Kidney (tissue), 14 donors: ENCODE measurements around the gene ZNF18. TPM values are rescaled to one million over a fixed set of nuclear protein-coding genes. Genes with fewer than 3 reads are reported as not detected.

Experiments
- DNase-seq, 5 donors: peaks; one replicate each; pipeline ENCODE4 v3.0.0-alpha.2; 2013 to 2020
- FAIRE-seq: peaks from 2 replicates; lab custom pipeline; 2012; peaks lifted over from hg19 to GRCh38; lab: Jason Lieb, UNC
- H3K27ac ChIP-seq, 2 donors: one replicate each; pipeline ENCODE4 v1.7.0; 2013; ENCODE audit warnings: low read depth in 2 of 2, low read length in 2 of 2, inconsistent platforms in 1 of 2
- H3K27me3 ChIP-seq: one replicate; pipeline ENCODE4 v1.7.1; 2013; ENCODE audit warnings: low read length, inconsistent platforms; ENCODE audit not compliant: control insufficient read depth, insufficient read depth
- H3K36me3 ChIP-seq, 3 donors: one replicate each; pipeline versions ENCODE4 v1.7.0 to v1.7.1; 2013; ENCODE audit warnings: low read length in 3 of 3, control low read depth in 1 of 3, inconsistent platforms in 1 of 3; ENCODE audit not compliant: insufficient read depth in 3 of 3, control insufficient read depth in 2 of 3
- H3K4me1 ChIP-seq, 3 donors: one replicate each; pipeline versions ENCODE4 v1.7.0 to v1.7.1; 2013; ENCODE audit warnings: low read length in 3 of 3, inconsistent platforms in 1 of 3, low read depth in 1 of 3; ENCODE audit not compliant: control insufficient read depth in 2 of 3, insufficient read depth in 2 of 3
- H3K4me3 ChIP-seq, 3 donors: one replicate each; pipeline versions ENCODE4 v1.7.0 to v1.8.1; 2013; ENCODE audit warnings: low read length in 3 of 3, control low read depth in 1 of 3, inconsistent platforms in 1 of 3
- H3K9ac ChIP-seq, 3 donors: one replicate each; pipeline versions ENCODE4 v1.7.0 to v1.7.1; 2013; ENCODE audit warnings: low read length in 3 of 3, control low read depth in 1 of 3, inconsistent platforms in 1 of 3
- H3K9me3 ChIP-seq, 3 donors: one replicate each; pipeline versions ENCODE4 v1.7.0 to v1.7.1; 2013; ENCODE audit warnings: low read length in 3 of 3, control low read depth in 1 of 3, inconsistent platforms in 1 of 3; ENCODE audit not compliant: control insufficient read depth in 2 of 3, insufficient read depth in 1 of 3
- intact Hi-C: fragments of 100-400 bp; cut with DNase I; formaldehyde crosslinking; loops from one replicate; pipeline ENCODE4 v1.11.1; 2022
- polyA plus RNA-seq: library from polyadenylated mRNA; stranded (reverse); fragments of 350-450 nt; fragmentation: Illumina TruSeq; extraction: RNeasy Lipid Tissue Mini Kit (QIAGEN cat#74804); gene quantifications from one replicate; pipeline ENCODE4 v1.2.3, GENCODE V29; 2014; ENCODE audit warnings: low read depth, low replicate concordance; ENCODE audit not compliant: insufficient read depth
- total RNA-seq: library from RNA; stranded (reverse); fragmentation: NEBNext Ultra II Directional; extraction: Animal tissue kit (Norgen Biotek cat#: 25700); gene quantifications from one replicate; pipeline ENCODE4 v1.2.1, GENCODE V29; 2021
- TF ChIP-seq, protein P1 (sequence below): IDR thresholded peaks from 3 replicates; pipeline ENCODE4 v1.5.1; 2012; ENCODE audit warnings: mild to moderate bottlenecking, moderate library complexity, borderline replicate concordance; ENCODE audit not compliant: insufficient read depth; ENCODE audit errors: extremely low read depth
- donor health status: control.
- donor health status: control.
- donor health status: control.
- donor health status: control.
- donor health status: control.
- donor health status: DM: yes; HTN: yes; CAD: no.
- donor health status: Normal renal cell carcinoma (clear cell type).

The ZNF18 gene
- total and polyA plus RNA-seq, 2 donors from 2014 or later = 5.1 to 8.2 TPM

DNA sequence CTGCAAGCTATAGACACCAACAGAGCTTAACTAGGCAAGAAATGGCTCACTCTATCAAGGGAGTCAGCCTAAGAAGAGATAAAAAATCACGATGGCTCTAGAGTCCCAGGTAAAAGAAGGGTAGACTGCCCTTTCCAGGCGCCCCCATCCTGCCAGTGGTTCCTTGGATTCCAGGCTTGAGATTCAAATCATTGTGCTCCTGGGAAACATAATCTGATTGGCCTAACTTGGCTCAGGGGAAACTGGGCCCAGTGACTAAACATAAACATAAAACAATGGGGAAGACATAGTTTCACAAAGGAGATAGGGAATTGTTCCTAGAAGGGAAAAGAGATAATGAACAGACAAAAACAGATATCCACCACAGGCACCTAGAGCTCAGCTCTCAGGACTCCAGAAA, 56.4 kb downstream of the ZNF18 start:
- DNase-seq = no peak
- TF ChIP-seq, protein P1, sequence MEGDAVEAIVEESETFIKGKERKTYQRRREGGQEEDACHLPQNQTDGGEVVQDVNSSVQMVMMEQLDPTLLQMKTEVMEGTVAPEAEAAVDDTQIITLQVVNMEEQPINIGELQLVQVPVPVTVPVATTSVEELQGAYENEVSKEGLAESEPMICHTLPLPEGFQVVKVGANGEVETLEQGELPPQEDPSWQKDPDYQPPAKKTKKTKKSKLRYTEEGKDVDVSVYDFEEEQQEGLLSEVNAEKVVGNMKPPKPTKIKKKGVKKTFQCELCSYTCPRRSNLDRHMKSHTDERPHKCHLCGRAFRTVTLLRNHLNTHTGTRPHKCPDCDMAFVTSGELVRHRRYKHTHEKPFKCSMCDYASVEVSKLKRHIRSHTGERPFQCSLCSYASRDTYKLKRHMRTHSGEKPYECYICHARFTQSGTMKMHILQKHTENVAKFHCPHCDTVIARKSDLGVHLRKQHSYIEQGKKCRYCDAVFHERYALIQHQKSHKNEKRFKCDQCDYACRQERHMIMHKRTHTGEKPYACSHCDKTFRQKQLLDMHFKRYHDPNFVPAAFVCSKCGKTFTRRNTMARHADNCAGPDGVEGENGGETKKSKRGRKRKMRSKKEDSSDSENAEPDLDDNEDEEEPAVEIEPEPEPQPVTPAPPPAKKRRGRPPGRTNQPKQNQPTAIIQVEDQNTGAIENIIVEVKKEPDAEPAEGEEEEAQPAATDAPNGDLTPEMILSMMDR = no peak
- Histone ChIP-seq H3K9ac (no peak overlapping the region), H3K9me3 (no peaks in the 10 kb centered on the region), H3K36me3 (no peaks in the 10 kb centered on the region), H3K4me3 (no peak overlapping the region), H3K27me3 (no peaks in the 10 kb centered on the region), H3K4me1 (no peaks in the 10 kb centered on the region), H3K27ac (no peak overlapping the region)
- intact Hi-C loops = no loop called here
- no peak for FAIRE-seq

DNA sequence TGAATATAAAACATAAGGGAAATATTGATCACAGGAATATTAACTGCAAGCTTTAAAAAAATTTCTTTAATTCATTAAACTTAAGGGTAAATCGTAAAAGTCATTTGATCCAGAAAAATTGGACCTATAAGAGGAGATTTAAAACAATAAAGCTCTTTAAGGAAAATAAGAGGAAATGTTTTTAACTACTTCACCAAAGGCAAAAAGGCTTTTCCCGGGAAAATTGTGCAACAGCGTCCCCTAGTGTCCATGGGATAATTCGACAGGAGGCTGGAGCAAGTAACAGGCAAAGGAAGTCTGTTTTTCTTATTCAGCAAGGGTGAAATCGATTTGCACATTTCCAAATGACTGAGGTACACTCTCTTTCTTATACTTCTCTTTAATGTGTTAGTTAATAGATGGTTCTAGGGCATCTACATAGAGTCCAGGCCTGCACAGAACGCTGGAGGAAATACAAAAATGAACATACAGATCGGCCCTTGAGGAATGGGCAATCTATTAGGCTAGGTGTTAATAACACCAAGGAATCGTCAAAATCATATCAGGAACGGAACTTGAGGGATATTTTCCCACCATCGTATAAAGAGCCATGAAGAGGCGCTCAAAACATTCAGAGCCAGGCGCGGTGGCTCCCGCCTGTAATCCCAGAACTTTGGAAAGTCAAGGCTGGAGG, 61.4 kb downstream of the ZNF18 start:
- no peak for FAIRE-seq

DNA sequence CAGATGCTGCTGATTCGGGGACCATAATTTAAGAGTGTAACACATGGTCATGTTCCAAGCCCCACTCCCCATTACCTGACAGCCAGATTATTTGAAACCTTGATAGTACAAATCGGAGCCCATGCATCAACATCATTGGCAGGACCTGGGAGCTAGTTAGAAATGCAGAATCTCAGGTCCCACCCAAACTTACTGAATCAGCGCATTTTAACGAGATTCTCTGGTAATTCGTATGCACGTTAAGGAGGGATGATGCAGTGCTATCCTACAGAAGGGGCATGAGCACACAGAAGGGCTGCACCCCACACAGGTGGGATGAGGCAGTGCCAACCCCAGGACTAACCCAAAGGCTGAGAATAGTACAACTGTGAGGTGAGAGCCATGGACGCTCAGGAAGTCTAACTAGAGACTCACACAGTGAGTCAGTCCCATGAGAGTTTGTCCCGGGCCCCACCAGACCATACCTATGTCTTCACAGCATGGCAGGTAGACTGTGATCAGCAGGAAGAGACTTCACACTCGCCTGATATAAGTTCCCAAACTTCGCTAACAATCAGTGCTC, 64.9 kb downstream of the ZNF18 start:
- DNase-seq (no peak), FAIRE-seq (no peak)
- intact Hi-C loops = no loop called here
- Histone ChIP-seq H3K9ac (no peak overlapping the region), H3K4me3 (no peak overlapping the region), H3K27ac (no peak overlapping the region), H3K4me1 (no peaks in the 10 kb centered on the region), H3K27me3 (no peaks in the 10 kb centered on the region), H3K36me3 (no peaks in the 10 kb centered on the region), H3K9me3 (no peaks in the 10 kb centered on the region)
- TF ChIP-seq, protein P1 = no peak

More for the DNA sequence above, 61.4 kb downstream of the ZNF18 start:
- Histone ChIP-seq H3K4me1 (no peaks in the 10 kb centered on the region), H3K4me3 (no peak overlapping the region), H3K9me3 (no peaks in the 10 kb centered on the region), H3K9ac (no peak overlapping the region), H3K36me3 (no peaks in the 10 kb centered on the region), H3K27ac (no peak overlapping the region), H3K27me3 (no peaks in the 10 kb centered on the region)
- DNase-seq = peak in 4 of 5 donors; percentile 65 to 88 (median 76)
- TF ChIP-seq, protein P1 = peak; percentile 69
- intact Hi-C loops = no loop called here
